Measurements from ENCODE around the gene GSTA3.

GSTA3 gene

DNA sequence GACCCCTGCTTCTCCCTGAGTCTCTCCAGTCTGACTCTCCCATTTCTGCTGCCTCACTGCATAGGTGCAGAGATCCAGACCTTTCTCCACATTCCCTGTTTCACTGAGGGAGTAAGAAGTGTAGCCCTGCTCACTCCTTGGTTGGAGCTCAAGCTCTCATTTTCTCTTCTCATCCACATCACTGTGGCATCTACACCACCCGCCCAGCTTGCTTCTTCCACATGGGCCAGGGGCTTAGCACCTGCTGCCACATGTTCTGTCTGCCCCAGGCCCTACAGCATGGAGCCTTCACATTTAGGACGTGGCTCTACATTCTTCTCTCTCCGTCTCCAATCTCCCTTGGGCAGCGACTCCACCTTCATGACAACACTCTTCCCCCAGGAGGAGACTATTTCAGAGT lies 60.4 kb downstream of the GSTA3 start:
- DNase-seq = no peak

All from NCI-H1092 (cell line).